Skin of body (tissue), 2 donors: ENCODE results near the gene RPGRIP1. TPM values are rescaled to one million over a fixed set of nuclear protein-coding genes. Genes with fewer than 3 reads are reported as not detected.
"Not testable (repeated sequence)": the region's sequence is repeated elsewhere in the genome, so short reads cannot be mapped to it uniquely, and the experiment has no call there.

Source experiments
- DNase-seq: peaks from one replicate; lab custom pipeline; 2025; lab: John Stamatoyannopoulos, UW
- total RNA-seq: library from RNA; depleted of rRNA; stranded (reverse); fragments of >200 nt; gene quantifications from one replicate; pipeline ENCODE4 v1.2.3, GENCODE V29; 2014

The RPGRIP1 gene
- total RNA-seq, 1 donor from 2014 or later = 0.10 TPM

DNA sequence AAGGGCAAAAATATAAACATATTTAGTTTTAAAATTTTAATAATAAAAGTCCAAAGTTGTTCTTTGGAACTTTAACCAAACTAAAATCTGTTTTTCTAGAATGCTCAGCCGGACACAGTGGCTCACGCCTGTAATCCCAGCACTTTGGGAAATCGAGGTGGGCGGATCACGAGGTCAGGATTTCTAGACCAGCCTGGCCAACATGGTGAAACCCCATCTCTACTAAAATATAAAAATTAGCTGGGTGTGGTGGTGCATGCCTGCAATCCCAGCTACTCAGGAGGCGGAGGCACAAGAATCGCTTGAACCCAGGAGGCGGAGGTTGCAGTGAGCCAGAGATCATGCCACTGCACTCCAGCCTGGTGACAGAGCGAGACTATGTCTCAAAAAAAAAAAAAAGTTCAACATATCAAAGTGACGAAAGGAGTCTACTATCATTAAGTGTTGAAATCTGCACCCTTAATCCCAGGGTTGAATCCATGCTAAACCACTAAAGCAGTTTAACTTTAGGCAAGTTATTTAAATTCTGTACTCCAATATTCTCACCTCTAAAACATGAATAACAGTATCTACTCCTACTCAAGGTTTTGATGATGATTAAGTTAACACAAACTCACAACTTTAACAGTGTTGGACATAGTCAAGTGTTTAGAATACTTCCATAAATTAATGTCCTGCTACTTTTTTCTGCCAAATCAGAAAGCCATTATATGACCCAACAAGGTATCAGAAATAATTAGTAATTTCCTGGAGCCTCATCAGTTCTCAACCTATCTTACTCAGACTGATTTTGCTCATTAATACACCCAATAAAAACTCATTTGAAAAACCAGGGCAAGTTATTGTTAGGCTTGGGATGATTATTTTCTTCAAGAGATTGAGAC lies 21.6 kb upstream of the RPGRIP1 start:
- DNase-seq = no peak

DNA sequence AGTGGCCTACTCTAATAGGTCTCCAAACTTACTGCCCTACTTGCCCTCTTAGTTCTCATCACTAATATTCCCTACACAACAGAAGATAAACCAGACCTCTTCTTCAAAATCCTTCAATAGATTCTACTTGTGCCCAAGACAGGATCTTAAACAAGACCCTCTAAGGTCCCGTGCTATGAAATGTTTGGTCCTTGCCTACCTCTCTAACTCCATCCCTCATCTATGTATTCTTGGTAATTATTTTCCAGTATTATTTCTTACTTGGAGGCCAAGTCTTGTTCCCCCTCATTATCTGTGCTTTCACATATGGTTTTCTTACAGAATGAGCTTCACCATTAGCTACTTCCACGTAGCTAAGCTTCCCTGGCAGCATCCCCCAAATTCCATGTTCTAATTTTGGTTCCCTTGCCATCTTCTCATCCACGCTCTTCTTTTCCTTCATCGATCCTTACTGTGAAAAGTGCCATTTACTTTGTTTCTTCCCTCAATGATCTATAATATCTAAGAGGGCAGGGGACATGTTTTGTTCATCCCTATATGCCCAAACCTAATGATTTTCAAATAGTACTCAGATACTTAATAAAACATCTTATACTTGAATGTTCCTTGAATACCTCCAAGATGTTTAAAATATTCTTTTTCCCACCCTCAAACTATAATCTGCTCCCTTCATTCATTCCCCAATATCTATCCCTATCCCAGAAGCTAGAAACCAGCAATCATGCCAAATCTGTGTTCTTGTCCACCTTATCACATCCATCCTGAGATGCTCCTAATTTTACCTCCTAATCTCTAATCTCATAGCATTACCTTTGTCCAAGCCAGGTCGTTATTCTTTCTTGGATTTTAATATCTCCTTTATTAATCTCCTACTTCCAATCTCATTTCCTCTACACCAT lies 20.7 kb upstream of the RPGRIP1 start:
- DNase-seq = no peak

DNA sequence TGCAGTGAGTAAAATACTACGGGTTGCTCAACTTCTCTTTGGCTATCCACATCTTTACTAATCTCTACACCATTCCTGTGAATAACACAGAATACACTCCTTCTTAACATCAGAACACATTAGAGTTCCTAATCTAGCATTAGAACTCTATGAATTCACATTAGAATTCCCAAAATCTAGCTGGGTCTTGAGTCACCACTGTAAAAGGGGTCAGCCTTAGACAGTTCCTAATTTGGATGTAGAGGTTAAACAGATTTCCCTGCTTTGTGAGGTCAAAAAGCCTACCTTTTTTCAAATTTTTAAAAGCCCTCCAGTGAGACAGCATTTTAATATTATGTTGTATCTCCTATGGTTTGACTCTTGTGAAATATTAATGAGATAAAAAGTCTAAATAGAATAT lies 18.1 kb upstream of the RPGRIP1 start:
- DNase-seq = no peak

DNA sequence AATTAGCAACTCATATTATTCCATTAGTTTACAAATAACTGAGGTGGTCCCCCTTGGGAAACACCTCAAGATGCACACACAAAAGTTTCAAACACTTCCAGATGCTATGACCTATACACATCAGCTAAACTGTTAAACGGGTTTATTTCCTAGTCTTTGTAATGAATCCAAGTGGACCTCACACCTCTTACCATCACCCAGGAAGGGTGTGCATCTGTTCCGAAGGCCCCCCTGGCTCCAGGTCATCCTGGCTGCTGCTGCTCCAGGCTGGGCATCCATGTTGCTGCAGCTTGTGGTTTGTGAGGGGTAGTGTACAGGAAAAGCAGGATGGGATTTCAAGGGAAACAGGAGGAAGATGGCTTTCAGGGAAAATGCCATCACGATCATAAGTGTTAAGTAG lies 17.5 kb upstream of the RPGRIP1 start:
- no peak for DNase-seq

DNA sequence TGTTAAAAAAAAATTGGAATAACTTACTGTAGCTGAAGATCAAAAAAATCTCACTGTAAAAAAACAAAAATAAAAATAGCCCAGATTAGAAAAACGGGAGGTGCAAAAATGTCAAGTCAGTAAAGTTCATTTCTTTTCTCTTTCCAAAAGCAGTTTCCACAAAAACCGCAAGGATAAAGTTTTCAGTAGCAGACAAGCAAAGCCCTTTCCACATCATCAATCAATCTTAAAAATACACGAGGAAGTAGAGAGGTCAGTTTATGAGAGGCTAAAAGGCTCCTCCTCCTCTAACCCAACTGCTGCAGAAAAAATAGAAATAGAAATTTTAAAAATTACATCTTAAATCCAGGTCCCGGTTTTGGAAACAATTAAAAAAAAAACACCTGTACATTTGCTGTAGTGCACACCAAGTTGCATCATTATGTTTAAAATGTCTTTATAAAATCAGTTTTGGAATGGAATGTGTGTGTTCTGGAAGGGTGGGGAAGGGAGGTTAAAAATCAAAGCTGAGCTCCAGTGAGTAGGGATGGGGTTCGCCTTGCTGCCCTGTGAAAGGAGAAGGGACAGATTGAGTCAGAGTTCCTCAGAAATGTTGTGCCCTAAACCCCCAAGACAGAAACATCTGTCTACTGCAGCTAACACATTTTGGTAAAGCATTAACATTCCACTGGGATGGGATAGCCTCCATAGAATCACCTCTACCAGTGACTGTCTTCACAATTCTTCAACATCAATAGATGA lies 16.4 kb upstream of the RPGRIP1 start:
- DNase-seq = no peak

DNA sequence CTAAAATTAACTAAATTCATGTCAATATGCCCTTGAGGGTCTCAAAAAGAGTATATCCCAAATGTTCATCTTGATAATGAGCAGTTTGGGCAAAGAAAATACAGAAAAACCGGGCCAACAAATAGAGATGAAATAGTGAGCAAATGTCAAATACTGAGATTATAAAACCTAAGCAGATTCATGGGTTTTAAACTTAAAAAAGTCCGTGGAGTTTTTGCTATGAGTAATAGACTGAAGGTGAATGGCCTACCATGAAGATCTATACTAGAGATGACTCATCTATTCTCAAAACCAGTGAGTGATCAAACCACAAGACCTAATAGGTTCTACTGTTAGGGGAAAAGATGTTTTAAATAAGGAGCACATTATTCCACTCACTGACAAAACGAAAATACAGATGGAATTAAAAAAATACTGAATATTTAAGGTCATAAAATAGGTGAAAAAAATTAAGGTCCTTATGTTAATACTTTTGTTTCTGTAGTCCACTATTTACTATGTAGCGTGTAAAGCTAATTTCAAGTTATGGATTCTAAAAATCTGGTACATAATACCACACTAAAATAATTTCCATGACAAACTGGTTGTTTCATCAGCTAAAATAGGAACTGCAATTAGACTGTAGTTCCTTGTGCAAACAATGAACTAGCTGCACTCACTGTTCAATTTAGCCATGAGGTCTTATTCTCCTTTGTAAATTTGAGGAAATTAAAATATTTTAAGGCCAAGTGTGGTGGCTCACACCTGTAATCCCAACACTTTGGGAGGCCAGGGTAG lies 15.7 kb upstream of the RPGRIP1 start:
- no peak for DNase-seq

DNA sequence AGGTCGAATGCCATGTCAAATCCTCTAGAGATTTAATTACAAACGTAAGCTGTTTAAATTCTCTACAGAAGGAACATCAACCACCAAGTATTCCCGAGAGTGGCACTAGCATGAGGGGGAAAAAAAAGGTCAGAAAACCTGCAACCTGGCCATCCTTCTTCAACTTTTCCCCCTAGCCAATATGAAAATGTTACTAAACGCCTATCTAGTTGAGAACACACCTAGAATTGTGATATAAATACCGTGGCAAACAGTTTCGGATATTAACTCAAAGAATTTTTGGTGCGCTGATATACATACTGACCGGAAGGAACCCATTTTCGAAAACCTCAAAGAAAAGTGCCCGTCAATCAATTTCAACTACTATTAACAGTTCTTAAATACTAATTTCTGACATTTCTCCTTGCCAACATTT lies 12.4 kb upstream of the RPGRIP1 start:
- DNase-seq = no peak

DNA sequence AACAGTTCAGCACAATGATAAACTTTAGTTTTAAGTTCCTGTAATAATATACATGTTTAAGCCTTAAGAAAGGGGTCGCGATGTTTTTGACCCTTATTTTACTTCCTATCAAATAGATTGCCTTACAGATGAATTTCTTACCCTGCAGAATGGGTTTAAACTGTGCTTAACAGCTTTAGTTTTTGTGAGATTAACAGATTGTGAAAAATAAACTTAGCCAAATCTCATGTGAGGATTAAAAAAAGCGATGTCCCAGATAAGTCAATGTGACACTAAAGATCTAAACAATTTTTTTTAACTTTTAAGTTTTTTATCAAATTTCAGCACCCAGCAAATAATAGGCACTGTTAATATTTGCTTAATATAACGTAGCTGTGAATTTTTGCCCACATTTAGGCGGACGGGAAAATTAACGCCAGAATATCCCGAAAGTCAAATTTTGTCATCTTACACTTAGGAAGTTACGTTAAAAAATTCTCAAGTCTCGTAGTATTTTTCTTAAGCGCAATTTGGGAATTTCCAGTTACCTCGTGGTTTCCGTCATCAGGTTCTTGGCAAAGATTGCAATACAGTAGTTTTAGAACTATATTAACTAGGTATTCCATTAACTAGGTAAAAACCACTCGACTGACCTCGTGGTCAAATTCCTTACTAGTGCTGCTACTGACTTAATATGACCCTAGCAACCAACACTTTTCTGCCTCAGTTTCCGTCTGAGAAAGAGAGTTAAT lies 11.8 kb upstream of the RPGRIP1 start:
- no peak for DNase-seq

DNA sequence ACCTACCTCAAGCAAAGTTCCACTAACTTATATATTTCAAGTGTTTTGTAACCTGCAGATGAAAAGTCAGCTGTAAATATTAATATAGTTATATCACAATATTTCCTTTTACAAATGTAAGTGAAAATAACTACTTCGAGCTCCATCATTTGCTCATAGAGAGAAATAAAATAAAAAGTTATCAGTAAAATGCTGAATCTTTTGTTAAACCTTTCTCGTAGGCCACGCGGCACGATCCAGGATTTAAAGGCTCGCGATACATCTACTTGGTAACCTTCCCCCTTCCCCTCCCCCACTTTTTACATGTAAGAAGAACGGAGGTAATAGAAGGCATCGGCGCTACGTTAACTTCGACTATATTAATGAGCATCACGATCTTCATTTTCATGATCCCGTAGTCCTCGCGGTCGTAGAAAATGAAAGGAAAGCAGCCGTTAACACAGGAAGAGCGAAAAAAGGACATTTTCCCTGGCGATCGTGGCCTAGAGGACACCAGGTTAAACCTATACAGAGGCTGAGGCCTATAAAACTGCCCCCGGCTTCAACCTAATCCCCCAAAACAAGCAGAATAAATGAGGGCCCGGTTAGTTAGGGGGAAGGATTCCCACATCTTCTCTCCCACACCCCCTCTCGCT lies 11.1 kb upstream of the RPGRIP1 start:
- peak; percentile 53 for DNase-seq

DNA sequence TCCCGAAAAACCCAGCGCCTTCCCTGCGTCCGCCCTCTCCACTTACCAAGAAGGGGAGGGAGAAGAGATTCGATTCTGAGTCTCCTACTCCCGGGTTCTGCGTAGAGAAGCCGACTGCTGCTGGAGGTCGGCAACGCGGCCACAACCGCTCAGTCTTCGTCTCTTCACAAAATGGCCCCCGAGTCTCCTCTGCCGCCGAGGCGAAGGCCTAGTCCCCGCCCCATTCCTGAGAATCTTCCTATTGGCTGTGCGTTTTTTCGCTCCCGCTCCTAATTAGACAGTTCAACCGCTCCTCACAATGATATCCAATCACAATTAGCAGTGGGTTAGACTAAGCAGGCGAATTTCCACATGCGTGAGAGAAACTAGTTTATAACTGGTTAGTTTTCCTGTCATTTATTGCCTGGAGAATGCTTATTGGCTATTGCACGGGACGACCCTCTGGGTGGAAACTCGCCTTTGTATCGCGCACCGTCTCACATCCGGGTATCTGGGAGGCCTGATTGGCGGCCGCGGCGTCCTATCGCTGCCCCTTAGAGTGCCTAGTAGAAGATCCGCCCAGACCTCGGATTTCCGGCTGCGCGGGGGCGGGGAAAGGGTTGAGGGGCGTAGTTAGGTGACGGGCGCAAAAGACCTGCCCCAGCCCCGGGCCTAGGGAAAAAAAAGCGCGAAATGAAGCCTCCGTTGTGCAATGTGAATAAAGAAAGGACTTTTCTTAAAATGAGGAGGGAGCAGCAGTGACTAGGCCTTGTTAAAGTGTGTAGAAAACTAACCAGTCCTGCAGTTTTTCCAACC lies 10.4 kb upstream of the RPGRIP1 start, which contains the start of gene HNRNPC:
Gene HNRNPC, minus strand, starts transcription at position 191 of the 795 bp plus-strand sequence. CDS start 35,249 bp downstream, outside the sequence.
- peak; percentile 100 for DNase-seq

DNA sequence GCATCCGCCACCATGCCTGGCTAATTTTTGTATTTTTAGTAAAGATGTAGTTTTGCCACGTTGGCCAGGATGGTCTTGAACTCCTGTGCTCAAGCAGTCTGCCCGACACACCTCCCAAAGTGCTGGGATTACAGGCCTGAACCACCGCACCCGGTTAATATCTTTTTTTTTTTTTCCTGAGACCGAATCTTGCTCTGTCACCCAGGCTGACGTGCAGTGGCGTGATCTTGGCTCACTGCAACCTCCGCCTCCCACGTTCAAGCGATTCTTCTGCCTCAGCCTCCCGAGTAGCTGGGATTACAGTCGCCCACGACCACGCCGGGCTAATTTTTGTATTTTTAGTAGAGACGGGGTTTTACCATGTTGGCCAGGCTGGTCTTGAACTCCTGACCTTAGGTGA lies 7.2 kb upstream of the RPGRIP1 start:
- not testable (repeated sequence) for DNase-seq

DNA sequence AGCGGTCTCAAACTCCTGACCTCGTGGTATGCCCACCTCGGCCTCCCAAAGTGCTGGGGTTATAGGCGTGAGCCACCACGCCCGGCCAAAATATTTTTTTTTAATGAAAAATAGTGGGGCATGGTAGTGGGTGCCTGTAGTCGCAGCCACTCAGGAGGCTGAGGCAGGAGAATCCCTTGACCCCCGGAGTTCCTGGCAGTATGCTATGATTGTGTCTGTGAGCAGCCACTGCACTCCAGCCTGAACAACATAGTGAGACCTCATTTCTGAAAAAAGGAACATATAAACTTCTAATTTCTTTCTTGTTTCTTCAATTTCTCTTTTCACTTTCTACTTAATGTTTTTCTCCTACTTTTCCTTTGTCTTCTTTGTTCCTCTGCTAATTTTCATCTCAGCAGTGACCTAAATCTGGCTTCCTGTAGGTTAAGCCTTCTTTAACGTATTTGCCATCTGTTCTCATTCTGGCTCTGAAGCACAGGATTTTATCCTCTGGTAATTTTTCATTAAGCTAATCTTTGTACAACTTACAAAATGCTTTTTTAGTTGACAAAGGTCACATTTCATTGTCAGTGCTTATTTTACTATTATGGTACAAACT lies 4.5 kb upstream of the RPGRIP1 start:
- no peak for DNase-seq

DNA sequence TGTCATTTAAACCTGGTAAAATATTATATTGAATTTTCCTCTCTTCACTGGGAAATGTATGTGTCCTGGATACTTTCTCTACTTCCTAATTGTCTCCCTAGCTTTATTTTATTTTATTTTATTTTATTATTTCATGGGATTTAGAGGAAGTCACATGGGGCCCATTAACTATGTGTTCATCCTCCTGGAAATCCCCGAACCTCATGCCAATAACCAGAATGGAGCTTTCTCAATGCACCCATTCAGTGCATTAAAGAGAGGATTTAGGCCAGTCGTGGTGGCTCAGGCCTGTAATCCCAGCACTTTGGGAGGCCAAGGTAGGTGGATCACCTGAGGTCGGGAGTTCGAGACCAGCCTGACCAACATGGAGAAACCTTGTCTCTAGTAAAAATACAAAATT lies 1.3 kb upstream of the RPGRIP1 start:
- DNase-seq = no peak

DNA sequence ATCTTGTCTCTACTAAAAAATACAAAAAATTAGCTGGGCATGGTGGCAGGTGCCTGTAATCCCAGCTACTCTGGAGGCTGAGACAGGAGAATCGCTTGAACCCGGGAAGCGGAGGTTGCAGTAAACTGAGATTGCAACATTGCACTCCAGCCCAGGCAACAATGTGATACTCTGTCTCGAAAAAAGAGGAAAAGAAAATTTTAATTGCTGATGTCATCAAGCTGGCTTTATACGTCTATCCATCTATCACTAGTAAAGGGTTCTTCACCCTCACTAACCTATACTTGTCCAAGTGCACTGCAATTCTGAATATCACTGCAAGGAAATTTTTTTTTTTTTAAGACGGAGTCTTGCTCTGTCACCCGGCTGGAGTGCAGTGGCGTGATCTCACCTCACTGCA lies 2.0 kb downstream of the RPGRIP1 start:
- DNase-seq = not testable (repeated sequence)

DNA sequence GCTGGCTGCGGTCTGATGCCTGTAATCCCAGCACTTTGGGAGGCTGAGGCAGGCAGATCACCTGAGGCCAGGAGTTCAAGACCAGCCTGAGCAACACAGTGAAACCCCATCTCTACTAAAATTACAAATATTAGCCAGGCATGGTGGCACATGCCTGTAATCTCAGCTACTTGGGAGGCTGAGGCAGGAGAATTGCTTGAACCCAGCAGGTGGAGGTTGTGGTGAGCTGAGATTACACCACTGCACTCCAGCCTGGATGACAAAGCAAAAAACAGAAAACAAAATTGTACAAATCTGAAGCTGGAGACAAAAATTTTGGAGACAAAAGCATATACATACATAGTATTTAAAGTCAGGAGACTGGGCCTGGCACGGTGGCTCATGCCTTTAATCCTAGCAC lies 6.6 kb downstream of the RPGRIP1 start:
- not testable (repeated sequence) for DNase-seq

DNA sequence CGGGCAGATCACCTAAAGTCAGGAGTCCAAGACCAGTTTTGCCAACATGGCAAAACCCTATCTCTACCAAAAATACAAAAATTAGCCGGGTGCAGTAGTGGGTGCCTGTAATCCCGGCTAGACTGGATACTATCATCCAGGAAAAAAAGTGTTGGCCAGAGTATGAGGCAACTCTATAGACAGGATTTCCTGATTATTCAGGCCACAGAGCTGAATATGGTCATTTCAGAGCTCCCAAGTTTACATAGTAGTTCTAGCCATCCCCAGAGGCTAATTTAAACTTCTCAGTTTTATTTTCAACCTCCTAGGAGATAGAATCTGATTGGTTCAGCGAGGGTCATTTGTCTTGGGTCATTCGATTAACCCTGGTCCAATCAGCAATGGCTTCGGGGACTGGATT lies 7.3 kb downstream of the RPGRIP1 start:
- no peak for DNase-seq

DNA sequence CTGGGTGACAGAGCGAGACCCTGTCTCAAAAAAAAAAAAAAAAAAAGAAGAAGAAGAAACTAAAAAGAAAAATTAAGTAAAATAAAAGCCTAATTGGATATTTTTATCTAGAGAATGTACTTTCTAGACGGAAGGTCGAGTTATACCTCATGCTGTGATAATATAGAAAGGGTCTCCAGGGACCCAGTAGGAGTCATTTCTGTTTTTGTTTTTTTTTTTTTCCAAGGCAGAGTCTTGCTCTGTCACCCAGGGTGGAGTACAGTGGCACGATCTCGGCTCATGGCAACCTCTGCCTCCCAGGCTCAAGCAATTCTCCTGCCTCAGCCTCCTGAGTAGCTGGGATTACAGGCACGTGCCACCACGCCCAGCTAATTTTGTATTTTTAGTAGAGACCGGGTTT lies 14.1 kb downstream of the RPGRIP1 start:
- not testable (repeated sequence) for DNase-seq

DNA sequence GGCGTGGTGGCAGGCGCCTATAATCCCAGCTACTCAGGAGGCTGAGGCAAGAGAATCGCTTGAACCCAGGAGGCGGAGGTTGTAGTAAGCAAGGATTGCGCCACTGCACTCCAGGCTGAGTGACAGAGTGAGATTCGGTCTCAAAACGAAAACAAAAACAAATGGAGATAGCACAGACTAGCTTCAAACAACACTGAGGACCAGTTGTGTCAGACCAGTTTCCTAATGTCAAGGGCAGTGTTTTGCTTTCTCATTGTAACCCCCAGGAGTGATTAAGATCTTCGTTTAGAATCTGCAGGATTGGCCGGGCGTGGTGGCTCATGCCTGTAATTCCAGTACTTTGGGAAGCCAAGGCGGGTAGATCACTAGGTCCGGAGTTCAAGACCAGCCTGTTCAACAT lies 18.5 kb downstream of the RPGRIP1 start:
- no peak for DNase-seq
